Left forelimb (tissue), 1 donor: ENCODE results near the gene FAM228B.
"Not testable (repeated sequence)": the region's sequence is repeated elsewhere in the genome, so short reads cannot be mapped to it uniquely, and the experiment has no call there.

Experiments
- DNase-seq: peaks from one replicate; pipeline ENCODE4 v3.0.0-alpha.2; 2018; ENCODE audit warnings: low spot score

Gene FAM228B

DNA sequence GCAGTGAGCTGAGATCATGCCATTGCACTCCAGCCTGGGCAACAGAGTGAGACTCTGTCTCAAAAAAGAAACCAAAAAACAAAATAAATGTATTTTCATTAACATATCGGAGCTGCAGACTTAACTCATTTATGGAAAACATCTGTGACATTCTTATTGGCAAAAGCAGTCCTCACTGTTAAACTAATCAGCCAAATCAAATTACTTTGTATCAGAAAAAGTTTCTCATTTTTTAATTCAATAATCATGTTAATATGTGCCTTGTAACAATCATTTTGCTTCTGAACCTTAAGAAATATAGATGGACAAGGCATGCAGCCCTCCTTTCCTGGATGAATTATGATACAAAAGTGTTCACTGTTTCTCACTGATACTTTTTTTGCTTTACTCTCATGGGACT, 20.6 kb upstream of the FAM228B start:
- no peak for DNase-seq

GRCh38 chr2:24104110-24104650, 19.1 kb upstream of the FAM228B start:
- no peak for DNase-seq

DNA sequence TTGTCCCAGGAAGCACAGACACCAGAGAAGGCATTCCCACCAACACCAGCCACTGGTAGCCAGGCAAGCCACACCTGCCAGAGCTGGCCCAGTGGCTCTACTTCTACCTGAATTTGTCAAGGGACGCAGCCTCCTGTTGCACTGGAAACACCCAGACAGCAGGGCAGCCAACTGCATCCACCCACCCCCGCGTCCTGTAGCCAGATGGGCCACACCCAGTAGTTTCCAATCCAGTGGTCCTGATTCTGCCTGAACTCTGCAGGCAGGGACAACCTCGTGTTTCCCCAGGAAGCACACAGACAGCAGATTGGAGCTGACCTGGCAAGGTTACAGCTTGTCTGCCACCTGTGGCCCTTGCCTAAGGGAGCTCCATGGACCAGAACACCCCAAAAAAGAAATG, 18.4 kb upstream of the FAM228B start:
- DNase-seq: no peak

DNA sequence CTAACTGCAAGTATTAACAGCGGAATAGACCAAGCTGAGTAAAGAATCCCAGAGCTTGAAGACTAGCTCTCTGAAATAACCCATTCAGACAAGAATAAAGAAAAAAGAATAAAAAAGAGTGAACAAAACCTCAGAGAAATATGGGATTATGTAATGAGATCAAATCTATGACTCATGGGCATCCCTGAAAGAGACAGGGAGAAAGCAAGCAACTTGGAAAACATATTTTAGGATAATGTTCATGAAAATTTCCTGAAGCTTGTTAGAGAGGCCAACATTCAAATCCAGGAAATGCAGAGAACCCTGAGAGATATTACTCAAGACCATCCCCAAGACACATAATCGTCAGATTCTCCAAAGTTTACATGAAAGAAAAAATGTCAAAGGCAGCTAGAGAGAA, 17.5 kb upstream of the FAM228B start:
- no peak for DNase-seq

DNA sequence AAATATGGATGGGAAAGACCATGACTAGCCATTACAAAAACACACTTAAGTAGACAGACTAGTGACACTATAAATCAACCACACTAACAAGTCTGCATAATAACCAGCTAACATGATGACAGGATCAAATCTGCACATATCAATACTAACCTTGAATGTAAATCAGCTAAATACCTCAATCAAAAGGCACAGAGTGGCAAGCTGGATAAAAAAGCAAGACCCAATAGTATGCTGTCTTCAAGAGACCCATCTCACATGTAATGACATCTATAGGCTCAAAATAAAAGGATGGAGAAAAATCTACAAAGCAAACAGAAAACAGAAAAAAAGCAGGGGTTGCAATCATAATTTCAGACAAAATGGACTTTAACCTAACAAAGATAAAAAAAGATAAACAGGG, 16.5 kb upstream of the FAM228B start:
- no peak for DNase-seq

- DNase-seq: no peak
Observed at GRCh38 chr2:24107336-24107735, 15.9 kb upstream of the FAM228B start.

- not testable (repeated sequence) for DNase-seq
Observed at GRCh38 chr2:24109431-24109830, 13.8 kb upstream of the FAM228B start.

- DNase-seq: no peak
Observed at GRCh38 chr2:24110660-24111303, 12.5 kb upstream of the FAM228B start.

- no peak for DNase-seq
Observed at GRCh38 chr2:24111407-24111901, 11.8 kb upstream of the FAM228B start.

DNA sequence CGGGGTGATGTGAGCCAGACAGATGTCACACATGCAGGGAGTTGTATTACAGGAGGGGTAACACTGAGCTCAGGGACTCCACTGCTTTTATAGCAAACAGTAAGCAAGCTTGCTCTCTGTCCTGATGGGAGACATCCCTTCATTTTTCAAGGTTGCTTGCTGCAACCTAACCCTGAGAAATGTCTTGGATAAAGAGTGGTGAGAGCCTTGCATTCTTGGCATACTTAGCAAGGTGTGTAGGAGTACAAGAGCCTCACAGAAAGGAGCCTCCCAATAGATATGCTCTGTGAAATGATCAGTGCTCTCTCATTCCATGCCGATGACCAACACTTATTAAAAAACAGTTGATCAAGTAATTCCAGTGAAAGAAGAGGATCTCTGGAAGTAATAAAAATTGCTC, 8.2 kb upstream of the FAM228B start:
- DNase-seq: no peak

- no peak for DNase-seq
Observed at GRCh38 chr2:24117902-24118301, 5.4 kb upstream of the FAM228B start.

- no peak for DNase-seq
Observed at GRCh38 chr2:24121066-24121465, 2.2 kb upstream of the FAM228B start.

DNA sequence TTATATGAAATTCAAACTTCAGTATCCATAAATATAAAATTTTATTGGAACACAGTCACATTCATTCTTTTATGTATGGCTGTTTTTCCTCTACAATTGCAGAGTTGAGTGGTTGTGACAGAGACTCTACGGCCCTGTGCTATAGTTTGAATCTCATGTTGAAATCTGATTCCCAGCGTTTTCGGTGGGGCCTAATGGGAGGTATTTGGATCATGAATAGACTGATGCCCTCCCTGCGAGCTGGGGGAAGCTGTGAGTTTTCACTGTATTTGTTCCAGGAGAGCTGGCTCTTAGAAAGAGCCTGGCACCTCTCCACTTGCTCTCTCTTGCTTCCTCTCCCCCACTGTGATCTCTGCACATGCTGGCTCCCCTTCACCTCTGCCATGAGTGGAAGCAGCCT, 1.8 kb upstream of the FAM228B start:
- no peak for DNase-seq

DNA sequence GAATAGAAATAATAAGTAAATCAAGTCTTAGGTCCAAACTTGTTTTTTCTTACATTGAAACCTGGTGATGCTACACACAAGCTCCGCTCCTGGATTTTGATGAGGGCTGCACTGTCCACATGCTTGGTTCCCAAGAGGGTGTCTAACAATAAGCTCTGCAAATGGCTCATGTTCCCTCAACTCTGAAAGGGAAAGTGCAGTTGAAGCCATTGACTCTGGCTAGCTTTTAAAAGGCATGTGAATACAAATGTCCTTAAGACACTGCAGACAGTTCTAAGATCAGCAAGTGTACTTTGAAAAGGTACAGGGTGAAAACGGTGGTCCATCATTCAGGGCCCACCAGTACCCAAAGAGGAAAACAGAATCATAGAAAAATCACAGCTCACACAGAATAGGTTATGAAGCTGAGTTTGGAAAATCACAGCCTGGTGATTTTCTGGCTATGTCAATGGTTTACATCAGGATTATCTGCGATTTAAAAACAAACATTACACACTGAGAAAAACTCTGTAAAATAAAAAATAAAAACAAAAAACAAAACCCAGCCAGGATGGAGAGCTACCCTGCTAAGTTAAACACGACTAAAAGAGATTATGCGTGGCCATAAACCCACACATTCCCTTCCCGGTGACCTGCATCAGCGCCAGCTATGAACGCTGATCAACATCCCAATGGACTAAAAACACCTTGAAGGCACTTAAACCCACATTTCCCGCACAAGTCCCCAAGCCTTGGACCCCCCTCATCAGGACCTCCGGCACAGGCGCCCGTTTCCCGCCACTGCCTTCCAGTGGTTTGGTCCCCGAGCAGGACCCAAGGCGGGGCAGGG, 689 bp upstream of the FAM228B start:
- DNase-seq: no peak

DNA sequence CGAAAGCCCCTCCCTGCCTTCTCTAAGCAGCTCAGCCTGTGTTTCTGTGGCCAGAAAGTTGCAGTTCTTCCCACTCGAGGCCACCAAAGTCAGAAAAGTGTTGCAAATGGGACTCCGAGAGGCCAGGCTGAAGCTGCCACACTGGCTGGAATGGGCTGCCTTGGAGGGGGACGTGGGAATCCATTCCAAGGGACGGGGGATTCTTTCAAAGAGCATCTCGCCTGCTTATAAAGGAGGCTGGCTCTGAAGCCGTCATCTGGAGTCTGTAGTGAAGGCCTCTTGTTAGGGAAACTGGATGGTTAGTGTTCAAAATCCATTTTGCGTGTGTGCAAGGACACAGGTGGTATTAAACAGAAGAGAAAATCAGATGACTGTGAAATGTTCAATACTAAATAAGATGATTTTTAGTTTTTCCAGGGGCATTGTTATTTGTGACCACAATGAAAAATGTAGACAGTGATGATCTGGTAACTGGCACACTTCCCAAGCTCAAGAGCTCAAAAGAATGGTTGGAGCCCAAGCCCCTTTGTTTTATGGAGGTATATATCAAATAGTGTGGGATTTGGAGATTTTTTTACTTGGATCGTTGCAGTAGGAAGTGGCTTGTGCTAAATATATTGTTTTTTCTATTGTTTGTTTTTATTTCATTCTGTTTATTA, 782 bp downstream of the FAM228B start:
- DNase-seq: no peak

DNA sequence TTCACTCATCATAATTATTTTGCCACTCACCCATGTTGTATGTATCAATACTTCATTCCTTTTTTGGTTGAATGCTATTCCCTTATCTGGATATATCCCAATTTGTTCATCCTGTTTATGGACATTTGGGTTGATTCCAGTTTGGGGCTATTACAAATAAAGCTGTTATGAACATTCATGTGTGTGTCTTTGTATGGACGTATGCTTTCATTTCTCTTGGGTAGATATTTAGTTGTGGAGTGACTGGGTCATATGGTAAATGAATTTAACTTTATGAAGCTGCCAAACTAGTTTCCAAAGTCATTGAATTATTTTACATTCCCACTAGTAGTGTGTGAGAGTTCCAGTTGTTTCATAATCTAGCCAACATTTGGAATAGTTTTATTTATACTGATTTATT, 2.7 kb downstream of the FAM228B start:
- no peak for DNase-seq

DNA sequence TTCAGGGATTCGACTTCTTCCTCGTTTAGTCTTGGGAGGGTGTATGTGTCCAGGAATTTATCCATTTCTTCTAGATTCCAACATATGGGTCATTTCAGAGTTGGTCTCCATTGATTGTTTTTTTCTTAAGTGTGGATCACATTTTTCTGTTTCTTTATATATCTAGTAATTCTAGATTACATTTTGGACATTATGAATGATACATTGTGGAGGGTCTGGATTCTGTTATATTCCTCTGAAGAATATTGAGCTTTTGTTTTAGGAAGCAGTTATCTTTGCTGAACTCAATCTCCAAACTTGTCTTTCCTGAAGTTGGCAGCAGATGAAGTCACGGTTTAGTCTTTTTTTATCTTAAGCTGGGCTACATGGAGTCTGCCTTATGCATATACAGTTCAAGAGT, 9.3 kb downstream of the FAM228B start:
- no peak for DNase-seq

GRCh38 chr2:24140305-24140704, 17.0 kb downstream of the FAM228B start:
- DNase-seq: not testable (repeated sequence)

- DNase-seq: no peak
Observed at GRCh38 chr2:24147364-24147763, 24.1 kb downstream of the FAM228B start.

- no peak for DNase-seq
Observed at GRCh38 chr2:24152413-24153197, 29.3 kb downstream of the FAM228B start.

- no peak for DNase-seq
Observed at GRCh38 chr2:24153478-24153877, 30.2 kb downstream of the FAM228B start.

- DNase-seq: no peak
Observed at GRCh38 chr2:24158131-24158530, 34.9 kb downstream of the FAM228B start.
